HEK293T (cell line): ENCODE data around the gene RPL21.

Experiments used
- ARNT ChIP-seq: fragments of 450-650 bp; IDR thresholded peaks from 2 replicates; pipeline ENCODE4 v1.6.1; 2017; ENCODE audit warnings: mild to moderate bottlenecking
- FOXK2 ChIP-seq: fragments of 450-650 bp; IDR thresholded peaks from 2 replicates; pipeline ENCODE4 v1.6.1; 2016; ENCODE audit warnings: mild to moderate bottlenecking
- FOXM1 ChIP-seq: fragments of 450-650 bp; IDR thresholded peaks from 2 replicates; pipeline ENCODE4 v1.6.1; 2017; ENCODE audit warnings: mild to moderate bottlenecking, borderline replicate concordance
- SUZ12 ChIP-seq: fragments of 450-650 bp; IDR thresholded peaks from 2 replicates; pipeline ENCODE4 v1.6.1; 2016; ENCODE audit warnings: mild to moderate bottlenecking
- TARDBP ChIP-seq: fragments of 450-650 bp; IDR thresholded peaks from 2 replicates; pipeline ENCODE4 v1.6.1; 2016
- ZNF384 ChIP-seq: fragments of 450-650 bp; IDR thresholded peaks from 2 replicates; pipeline ENCODE4 v1.6.1; 2016

GRCh38 chr13:27304611-27305010 is 53.3 kb downstream of the RPL21 start:
- no peak for TF ChIP-seq TARDBP
- TF ChIP-seq SUZ12: no peak
- no peak for TF ChIP-seq FOXK2
- TF ChIP-seq FOXM1: no peak
- TF ChIP-seq ARNT: no peak
- no peak for TF ChIP-seq ZNF384
